Pulmonary artery endothelial cell (primary cell): ENCODE results near the gene CSTF2T. TPM values are rescaled to one million over a fixed set of nuclear protein-coding genes. Genes with fewer than 3 reads are reported as not detected.
"Not testable (repeated sequence)": the region's sequence is repeated elsewhere in the genome, so short reads cannot be mapped to it uniquely, and the experiment has no call there.

ENCODE experiments used
- DNase-seq: peaks from one replicate; pipeline ENCODE4 v3.0.0-alpha.2; 2011; ENCODE audit warnings: low read depth, low spot score
- total RNA-seq: library from RNA; depleted of rRNA; stranded (reverse); fragments of >200 nt; gene quantifications from 2 replicates; pipeline ENCODE4 v1.2.3, GENCODE V29; 2014

CSTF2T gene
- total RNA-seq, 1 donor from 2014 or later = 25.6 TPM

GRCh38 chr10:51698473-51699063, 827 bp downstream of the CSTF2T start:
- DNase-seq = no peak

- no peak for DNase-seq
These were observed 3.1 kb downstream of the CSTF2T start for GRCh38 chr10:51696251-51696650.

GRCh38 chr10:51694086-51694768, 5.2 kb downstream of the CSTF2T start:
- no peak for DNase-seq

- DNase-seq = no peak
These were observed 8.3 kb downstream of the CSTF2T start for GRCh38 chr10:51691135-51691534.

GRCh38 chr10:51689536-51689935, 9.9 kb downstream of the CSTF2T start:
- no peak for DNase-seq

- not testable (repeated sequence) for DNase-seq
These were observed 10.6 kb downstream of the CSTF2T start for GRCh38 chr10:51688826-51689225.

- no peak for DNase-seq
These were observed 12.1 kb downstream of the CSTF2T start for GRCh38 chr10:51687296-51687695.

- no peak for DNase-seq
These were observed 13.6 kb downstream of the CSTF2T start for GRCh38 chr10:51685768-51686167.

GRCh38 chr10:51683031-51683691, 16.2 kb downstream of the CSTF2T start:
- no peak for DNase-seq

GRCh38 chr10:51679841-51680240, 19.6 kb downstream of the CSTF2T start:
- no peak for DNase-seq

GRCh38 chr10:51675088-51675487, 24.3 kb downstream of the CSTF2T start:
- DNase-seq = no peak

- DNase-seq = no peak
These were observed 27.3 kb downstream of the CSTF2T start for GRCh38 chr10:51672039-51672535.

GRCh38 chr10:51669041-51669440, 30.4 kb downstream of the CSTF2T start:
- no peak for DNase-seq

- DNase-seq = no peak
These were observed 31.1 kb downstream of the CSTF2T start for GRCh38 chr10:51668336-51668689.

GRCh38 chr10:51667678-51668335, 31.6 kb downstream of the CSTF2T start:
- DNase-seq = no peak

GRCh38 chr10:51666456-51666855, 32.9 kb downstream of the CSTF2T start:
- DNase-seq = no peak

- DNase-seq = no peak
These were observed 36.3 kb downstream of the CSTF2T start for GRCh38 chr10:51663086-51663485.

GRCh38 chr10:51659344-51659743, 40.1 kb downstream of the CSTF2T start:
- no peak for DNase-seq

- no peak for DNase-seq
These were observed 41.4 kb downstream of the CSTF2T start for GRCh38 chr10:51658000-51658399.

- no peak for DNase-seq
These were observed 42.9 kb downstream of the CSTF2T start for GRCh38 chr10:51656503-51656902.

- DNase-seq = no peak
These were observed 44.5 kb downstream of the CSTF2T start for GRCh38 chr10:51654918-51655317.

GRCh38 chr10:51653025-51653424, 46.4 kb downstream of the CSTF2T start:
- no peak for DNase-seq
